HG03565 (cell line): ENCODE data around the gene ZNF598.
A peak's percentile ranks its signal among the peaks of the same experiment; 100 is the strongest.

Experiments
- ATAC-seq: cut with Tn5 transposase; IDR thresholded peaks from one replicate; pipeline ENCODE4 v1.9.1; 2021; ENCODE audit warnings: mild to moderate bottlenecking, moderate library complexity; ENCODE audit not compliant: unreplicated experiment

The ZNF598 gene

DNA sequence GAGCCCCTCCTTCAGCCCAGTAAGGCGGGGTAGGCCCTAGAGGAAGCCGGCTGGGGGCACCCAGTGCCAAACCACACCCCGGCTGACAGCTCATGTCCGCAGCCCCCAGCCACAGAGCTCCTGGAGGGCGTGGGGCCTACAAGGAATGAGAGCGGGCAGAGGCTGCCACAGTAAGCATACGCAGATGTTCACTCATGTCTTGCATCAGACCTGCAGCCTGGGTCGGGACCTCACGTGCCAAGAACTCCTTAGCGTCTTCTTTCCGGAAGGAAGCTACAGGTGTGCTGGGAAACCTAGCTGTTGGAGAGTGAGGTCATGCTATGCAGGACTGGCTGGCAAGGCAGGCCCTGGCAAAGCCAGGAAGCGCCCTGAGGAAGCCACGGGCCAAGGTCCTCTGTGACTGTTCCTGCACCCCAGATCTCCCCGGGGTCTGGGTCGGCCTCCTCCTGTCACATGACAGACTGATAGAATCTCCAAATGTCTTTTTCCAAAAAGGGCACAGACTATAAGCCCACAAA is 1.6 kb downstream of the ZNF598 start:
- ATAC-seq: no peak

DNA sequence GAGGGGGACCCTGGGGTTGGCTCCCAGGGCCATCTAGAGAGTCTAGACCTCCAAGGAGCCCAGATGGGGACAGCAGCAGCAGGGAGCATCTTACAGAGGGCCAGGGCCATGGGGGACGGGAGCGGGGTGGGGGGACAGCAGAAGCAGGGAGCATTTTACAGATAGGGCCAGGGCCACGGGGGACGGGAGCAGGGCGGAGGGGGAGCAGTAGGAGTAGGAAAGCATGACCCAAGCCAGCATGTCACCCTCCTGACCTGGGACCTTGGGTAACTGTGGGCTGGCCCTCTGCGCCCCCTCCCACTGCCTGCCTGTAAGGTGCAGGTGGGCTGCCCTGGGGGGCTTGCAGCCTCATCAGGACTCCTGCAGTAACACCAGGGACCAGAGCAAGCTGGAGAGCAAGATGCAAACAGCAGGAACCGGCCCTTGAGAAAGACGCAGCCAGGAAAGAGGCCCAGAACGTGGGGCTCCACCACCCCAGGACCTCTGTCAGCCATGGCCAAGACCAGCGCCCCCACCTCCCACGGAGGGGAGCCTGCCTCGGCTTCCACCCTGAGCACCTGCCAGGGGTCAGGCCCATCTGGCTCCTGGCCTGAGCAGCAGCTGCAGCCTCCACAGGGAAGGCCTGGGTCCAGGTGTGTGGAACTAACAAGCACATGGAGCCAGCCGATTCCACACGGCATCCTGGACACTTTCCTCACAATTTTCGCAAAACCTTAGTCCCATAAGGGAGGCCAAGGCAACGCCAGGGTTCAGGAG is 2.4 kb downstream of the ZNF598 start:
- no peak for ATAC-seq

DNA sequence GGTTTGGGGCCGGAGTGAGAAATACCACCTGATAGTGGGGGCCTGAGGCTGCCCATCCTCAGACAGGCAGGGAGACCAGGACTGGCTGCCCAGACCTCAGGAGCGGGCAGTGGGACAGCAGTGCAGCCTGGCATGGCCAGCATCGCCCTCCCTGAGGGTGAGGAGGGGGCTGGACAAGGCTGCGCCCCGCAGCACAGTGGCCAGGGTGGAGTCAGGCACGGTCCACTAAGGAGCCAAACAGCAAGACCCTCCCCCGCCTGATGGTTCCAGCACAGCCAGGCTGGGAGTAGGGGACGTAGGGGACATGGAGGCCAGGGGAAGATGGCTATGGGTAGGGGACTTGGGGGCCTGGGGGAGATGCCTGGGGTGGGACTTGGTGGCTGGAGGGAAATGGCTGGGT is 3.3 kb downstream of the ZNF598 start:
- ATAC-seq: no peak

DNA sequence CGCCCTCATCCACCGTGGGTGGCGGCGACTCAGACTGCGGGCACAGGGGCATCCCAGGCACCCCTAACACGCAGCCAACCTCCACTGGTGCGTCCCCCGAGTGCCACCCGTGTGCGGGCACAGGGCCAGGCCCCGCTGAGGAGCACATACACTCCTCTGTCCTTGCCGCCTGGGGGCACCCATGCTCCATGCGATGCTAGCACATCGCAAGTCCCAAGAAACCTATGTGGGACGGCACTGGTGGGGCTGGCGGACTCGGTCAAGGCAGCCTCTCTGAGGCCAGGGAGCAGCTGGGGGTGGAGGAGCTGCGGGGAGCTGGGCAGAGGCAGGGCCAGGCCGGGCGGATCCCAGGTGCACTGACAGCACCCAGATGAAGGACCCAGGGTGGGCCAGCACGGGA is 4.0 kb downstream of the ZNF598 start:
- no peak for ATAC-seq

DNA sequence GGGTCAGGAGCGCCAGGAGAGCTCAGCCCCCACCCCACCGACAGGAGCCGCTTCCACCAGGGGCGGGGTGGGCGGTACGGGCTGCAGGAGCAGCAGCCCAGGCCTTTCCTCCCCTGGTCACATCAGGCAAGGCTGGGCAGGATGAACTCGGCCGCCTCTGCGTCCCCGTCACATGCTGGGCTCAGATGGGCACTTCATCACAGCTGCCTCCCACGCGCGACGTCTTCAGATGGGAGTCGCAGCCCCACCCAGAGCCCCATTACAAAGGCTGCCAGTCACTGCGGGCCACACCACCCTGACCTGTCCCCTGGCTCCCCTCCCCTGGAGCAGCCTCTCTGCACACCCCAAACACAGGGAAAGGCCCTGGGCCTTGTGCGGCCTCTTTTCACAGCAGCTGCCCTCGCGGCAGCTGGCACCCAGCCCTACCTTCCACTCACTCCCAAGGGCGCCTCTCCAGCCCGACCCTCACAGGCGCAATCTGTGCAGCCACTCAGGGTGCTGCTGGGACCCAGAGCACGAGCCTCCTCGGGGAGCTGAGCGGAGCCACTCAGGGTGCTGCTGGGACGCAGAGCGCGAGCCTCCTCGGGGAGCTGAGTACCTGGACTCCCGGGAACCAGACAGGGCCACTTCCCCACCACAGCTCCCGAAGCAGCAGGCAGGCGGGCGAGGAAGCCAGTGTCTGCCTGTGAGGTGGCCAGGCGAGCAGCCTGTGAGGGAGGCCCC is 4.7 kb downstream of the ZNF598 start:
- no peak for ATAC-seq

DNA sequence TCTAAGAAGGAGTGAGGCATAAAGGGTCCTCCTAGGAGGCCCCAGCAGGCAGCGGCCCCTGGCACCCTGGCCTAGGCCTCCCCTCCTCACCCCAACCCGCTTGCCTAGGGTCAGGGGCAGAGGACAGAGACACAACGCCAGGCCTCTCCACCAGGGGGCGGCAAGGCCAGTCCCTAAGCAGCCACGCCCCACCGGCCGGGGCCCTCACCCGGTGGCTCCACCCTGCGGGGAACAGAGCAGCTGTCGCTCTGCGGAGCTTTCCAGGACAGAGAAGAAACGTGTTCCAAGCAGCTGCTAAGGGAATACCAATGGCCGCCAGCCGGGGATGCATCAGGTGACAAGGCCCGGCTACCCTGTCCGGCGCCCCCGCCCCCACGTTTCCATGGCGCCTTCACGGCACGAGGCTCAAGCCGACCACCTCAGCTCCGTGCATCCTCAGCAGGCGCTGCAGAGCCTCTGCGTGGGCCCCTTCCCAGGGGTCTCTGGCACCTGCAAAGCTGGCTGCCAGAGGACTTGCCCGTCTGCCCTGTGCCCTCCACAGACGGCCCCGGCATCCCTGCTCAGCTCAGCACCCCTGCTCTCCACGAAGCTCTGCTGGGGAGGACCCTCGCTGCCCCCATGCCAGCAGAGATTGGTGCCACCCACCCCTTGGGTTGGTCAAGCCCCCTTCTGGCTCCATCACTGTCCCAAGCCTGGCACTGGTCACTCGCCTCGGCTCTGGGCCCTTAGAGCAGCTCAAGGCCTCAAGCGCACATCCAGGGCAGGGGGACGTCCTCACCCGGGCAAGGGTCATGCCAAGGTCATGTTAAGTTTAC is 5.6 kb downstream of the ZNF598 start:
- ATAC-seq: peak; percentile 64

DNA sequence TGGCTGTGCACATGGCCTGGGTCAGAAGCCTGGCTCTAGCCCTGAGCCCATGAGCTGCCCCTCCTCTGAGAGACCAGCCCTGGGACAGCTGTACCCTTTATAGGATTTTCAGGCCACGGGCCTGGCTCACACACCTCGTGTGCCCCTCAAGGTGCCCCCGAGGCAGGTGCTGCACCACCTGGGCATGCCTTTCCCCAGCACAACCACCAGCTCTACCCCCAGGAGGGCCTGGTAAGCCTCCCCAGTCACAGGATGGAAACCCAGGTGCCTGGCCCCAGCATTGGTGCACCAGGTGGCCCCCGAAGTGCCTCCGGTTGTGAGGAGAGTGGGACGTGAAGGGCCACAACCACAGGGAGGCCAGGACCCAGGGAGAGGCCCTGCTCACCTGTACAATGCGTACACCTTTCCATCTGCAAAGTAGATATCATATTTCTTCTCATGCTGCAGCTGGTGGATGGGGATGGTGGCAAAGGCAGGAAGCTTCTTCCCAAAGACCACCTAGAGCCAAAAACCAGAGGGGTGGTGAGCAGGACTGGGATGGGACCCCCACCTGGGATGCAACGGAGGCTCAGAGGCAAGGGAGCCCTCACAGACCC is 6.3 kb downstream of the ZNF598 start:
- no peak for ATAC-seq

DNA sequence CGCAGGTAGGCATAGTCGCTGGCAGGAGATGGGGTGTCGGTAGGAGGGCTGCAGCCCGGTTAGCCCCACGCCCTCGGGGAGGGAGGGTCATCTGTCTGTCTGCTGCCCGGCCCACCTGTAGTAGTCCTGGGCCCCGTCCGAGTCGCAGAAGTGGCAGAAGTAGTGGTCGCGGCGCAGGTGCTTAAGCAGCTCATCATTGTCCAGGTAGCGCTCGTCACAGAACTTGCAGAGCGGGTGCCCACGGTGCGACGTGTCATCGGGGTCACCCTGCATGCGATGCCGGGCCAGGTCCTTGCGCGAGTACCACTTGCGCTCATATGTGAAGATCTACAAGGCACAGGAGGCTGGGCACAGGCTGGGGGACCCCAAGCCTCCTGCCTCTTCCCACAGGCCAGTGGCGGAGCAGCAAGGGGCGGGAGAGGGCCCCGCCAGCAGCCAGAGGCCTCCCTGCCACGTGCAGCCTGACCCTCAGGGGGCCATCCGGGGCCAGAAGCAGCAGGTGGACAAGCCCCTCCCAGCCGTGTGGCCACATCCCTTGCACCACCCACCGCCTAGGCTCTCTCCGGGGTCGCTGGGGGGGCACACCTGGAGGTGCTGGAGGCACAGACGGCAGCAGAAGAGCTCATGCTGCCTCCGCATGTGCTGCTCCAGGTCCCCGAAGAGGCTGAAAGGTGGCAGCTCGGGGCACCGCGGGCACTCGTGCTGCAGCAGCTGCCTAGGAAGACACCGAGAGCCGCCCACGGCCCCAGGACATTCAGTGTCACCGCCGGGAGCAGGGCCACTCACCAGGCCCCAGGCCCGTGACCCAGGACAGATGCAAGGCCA is 7.0 kb downstream of the ZNF598 start:
- ATAC-seq: no peak

DNA sequence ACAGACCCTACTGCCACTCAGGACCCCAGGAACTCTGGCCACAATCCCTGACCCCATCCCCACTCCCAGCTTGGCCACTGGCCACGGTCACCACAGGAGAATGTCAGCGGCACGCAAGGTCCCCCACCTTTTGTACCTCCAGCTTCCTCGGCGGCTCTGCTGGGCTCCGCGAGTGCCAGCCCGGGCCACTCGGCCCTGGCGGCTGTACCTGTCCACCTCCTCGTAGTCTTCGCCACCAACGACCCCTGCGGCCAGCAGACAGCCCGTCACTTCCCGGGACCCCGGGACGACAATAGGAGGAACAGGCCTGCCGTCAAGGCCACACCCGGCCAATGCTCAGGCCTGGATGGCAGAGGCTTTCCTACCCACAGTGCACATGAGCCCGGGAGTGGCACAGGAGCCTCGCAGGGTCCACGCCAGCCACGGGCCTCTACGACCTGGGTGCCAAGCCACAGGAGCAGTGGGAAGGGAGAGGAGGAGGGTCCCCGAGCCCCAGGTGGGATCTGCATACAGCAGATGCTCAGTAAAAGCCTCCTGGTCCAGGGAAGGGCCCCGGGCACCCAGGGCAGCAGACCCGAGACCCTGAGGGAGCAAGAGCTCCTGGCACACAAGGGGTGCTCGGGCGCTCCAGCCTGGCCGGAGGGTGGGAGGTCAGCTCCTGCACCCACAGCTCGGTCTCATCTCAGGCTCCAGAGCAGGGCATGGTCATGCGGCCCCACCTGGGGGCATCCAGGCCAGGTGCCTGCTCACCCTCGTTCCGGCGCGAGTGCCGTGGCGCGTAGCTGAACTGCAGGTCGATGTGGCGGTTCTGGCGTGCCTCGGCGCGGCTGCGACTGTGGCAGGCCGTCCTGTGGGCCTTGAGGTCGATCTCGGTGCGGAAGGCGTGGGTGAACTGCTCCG is 7.9 kb downstream of the ZNF598 start:
- ATAC-seq: no peak

DNA sequence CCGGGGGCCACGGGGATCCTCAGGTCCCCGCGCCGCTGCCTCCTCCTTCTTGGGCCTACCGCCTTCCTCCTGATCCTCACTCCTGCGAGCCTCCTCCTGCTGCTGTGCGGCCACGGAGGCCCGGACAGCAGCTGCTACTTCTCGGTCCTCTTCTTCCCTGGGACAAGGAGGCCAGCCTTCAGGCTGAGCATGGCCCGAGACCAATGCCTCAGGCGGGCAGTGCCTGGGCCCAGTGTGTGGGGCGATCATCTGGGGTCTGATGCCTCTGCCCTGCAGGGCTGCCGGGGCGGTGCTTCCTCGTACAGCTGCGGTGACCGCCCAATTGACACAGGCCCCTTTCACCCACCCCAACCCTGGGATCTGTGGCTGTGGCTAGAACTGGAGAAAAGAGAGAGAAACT is 8.6 kb downstream of the ZNF598 start:
- ATAC-seq: no peak

DNA sequence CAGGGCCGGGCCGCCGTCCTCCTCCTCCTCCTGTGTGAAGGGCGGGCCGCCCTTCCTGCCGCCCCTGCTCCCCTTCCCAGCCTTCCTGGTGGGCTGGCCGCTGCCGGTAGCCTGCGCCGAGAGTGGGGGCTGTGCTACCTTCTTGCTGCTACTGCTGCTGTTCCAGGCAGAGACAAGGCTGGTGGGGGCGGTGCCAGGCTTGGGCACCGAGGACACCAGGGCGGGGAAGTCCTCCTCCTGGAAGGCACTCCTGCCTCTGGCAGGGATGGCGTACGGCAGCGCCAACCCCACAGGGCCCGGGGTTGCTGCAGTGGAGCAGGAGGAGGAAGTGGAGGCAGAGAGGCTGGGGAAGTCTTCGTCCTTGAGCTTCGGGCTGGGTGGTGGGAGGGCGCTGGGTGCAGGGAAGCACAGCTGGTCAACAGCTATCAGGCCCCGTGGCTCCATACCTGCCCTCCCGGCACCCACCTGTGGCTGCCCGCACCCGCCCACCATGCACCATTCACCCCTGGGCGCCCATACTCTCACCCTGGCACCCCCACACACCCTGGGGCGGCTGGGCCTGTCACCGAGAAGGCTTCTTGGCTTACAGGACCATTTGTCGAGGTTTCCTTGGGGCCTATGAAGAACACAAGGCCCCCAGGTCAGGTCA is 9.6 kb downstream of the ZNF598 start:
- no peak for ATAC-seq

DNA sequence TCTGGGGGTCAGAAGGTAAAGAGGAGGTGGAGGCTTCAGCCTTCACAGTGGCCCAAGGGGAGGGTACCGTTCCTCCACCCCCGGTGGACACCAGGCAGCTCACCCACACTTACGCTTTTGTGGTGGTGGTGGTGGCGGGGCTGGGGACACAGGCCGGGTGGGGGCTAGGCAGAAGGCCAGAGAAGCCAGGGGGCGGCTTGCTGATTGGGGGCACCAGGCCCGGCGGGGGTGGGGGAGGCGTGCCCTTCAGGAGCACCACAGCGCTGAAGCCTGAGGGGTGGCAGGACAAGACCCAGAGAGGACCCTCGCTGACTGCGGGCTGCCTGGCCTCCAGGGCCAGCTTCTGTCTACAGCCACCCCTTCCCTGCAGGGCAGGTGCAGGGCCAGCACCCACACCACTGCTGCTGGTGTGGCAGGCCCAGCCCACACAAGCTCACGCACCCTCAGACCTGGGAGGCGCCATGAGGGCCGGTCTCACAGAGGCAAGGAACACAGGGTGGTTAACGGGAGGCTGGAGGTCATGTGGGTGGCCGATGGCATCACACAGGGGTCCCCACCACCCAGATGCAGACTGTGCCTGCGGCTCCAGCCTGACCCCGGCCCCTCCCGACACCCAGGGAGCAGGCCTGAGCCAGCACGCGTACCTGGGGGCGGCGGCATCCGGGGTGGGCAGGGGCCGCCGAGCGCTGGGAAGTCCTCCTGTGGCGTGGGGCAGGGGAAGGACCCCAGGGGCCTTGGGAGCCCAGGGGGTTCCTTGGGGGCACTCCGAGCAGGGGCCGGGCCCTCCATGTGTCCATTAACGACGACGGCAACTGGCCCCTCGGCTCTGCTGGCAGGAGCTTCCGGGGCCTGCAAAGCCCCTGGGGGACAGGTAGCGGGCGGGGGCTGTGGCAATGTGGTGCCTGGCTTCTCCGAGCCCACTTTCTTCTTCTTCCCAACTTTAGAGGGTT is 10.5 kb downstream of the ZNF598 start:
- no peak for ATAC-seq

DNA sequence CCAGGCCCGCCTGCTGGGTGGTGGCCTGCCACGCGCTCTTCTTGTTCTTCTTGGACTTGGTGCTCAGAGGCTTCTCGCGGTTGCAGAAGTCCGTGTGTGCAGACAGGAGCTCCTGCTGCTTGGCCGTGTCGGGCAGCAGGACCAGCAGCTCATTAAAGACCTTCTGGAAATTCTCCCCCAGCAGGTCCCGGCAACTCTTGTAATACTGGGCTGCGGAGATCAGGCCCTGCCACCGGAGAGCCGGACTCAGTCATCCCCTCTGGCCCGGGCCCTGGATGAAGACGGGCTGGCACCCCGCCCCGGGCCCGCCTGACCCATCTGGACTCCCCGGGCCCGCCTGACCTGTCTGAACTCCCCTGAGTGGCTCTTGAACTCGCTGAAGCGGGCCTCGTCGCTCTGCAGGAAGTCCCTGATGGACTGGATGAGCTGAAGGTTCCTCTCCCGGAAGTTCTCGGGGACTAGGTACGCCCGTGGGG is 11.2 kb downstream of the ZNF598 start:
- no peak for ATAC-seq

DNA sequence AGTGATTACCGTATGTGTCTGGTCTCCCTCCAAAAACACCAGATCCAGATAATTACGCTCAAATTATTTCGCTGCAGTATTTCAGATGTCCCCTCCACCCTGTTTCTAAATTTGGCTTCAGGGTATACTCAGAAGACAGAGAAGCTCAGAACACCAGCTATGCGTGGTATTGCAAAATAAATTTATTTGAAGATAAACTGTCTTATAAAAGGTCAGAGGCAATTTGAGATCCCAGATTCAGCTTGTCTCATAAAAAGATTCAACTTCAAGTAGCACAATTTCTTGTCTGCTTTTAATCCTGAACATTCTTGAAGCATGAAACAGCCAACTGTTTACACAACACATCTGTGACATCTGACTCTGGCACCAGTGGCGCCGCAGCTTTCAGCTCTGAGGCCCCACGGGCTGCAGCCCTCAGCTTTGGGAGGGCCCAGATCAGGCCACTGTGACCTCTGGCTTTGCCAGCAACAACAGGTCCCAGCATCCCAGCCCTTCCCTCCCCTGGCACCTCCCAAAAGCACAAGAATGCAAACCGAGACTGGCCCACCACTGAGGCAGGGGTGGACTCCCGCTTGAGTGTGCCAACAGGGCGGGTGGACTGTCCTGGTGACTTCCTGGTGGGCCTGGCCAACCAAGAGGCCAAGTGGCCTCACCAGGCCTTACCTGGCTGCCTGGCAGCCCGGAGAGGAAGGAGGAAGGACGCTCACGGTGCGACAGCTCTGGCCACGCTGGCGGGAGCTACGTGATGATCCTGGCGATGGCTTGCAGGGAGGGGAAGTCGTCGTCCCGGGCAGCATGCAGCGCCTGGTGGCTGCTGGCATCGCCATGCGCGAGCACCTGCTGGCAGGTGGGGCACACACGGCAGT is 11.9 kb downstream of the ZNF598 start:
- ATAC-seq: no peak

DNA sequence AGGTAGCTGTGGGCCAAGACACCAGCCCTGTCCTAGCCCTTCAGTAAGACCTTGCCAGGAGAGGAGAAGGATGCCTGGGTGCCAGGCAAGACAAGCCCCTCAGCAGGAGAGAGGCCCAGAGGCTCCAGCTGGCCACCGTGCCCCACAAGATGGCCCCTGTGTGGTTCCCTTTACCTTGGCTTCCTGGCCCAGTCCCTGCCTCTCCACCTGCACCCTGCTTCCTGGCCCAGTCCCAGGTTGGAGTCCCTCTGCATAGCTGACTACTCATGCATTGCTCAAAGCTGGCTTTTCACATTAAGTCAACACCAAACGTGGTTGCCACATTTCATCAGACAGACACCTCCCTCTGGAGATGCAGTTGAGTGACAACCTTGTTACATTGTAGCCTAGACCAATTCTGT is 15.9 kb downstream of the ZNF598 start:
- ATAC-seq: no peak

DNA sequence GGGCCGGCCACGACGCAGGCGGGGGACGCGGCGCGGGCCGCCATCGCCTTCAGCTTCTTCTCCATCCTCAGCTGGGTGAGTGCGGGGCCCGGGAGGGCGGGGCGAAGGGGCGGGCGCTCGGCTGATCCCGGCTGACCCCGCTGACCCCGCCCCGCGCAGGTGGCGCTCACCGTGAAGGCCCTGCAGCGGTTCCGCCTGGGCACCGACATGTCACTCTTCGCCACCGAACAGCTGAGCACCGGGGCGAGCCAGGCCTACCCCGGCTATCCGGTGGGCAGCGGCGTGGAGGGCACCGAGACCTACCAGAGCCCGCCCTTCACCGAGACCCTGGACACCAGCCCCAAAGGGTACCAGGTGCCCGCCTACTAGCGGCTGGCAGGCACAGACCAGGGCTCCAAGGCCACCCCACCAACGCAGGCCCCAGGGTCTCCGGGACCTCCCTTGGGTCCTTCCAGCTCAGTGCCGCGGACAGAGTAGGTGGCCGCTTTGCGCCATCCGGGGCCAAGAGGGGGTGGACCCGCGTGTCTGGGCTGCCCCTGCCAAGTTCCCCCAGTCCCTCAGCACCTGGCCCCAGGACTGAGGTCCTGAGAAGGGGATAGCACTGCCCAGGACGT is 16.8 kb downstream of the ZNF598 start:
- no peak for ATAC-seq
